ENCODE measurements around the gene HOXA9.

Gene HOXA9

DNA sequence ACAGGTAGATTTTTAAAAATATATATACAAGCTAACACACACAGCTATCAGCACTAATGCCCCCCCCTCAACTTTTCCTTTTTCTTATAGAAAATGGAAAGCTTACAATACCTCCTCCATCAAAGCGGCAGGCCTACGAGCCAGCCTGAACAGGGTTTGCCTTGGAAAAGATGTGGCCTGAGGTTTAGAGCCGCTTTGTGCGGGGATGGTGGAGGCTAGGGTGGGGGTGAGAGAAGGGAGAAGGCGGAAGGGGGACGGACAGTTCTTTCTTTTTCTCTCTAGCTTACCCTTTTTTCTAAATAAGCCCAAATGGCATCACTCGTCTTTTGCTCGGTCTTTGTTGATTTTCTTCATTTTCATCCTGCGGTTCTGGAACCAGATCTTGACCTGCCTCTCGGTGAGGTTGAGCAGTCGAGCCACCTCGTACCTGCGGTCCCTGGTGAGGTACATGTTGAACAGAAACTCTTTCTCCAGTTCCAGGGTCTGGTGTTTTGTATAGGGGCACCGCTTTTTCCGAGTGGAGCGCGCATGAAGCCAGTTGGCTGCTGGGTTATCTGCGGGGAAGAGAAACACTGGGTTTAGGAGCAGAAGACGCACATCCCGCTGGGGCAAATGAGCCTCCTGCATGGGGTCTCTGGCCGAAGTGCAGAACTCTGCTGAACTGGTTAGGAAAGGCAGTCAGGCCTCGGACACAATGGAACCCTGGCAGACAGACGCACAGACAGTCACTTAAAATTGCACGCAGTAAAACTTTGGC is 1.9 kb downstream of the HOXA9 start:
- DNase-seq, result no peak

DNA sequence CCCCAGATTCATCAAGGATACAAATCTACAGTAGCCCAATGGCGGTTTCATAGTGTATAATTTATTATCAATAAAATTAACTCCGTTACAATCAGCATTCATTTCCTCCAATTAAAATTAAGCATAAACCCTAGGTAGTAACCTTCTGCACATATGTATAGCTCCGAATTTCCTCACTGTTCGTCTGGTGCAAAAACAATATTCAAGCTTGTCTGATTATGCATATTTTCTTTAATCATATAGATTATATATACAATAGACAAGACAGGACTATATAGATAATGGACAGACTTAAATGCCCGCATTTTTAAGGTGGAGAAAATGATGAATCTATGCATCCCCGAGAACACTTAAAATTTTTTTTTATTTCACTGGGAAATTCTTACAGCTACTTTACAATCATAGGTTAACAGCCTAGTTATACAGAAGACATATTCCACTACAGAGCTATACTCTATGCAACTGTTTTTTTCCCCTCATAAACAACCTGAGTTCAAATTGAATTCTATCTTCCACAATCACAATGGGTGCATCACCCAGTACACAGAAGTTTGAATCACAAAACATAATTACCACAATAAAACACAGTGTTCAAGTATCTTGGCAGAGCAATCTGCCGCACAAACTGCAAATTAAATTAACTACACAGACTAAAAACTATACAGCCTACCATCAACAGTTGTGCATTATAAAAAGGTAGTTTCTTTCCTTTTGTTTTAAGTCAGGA is 2.6 kb downstream of the HOXA9 start:
- no peak for DNase-seq

DNA sequence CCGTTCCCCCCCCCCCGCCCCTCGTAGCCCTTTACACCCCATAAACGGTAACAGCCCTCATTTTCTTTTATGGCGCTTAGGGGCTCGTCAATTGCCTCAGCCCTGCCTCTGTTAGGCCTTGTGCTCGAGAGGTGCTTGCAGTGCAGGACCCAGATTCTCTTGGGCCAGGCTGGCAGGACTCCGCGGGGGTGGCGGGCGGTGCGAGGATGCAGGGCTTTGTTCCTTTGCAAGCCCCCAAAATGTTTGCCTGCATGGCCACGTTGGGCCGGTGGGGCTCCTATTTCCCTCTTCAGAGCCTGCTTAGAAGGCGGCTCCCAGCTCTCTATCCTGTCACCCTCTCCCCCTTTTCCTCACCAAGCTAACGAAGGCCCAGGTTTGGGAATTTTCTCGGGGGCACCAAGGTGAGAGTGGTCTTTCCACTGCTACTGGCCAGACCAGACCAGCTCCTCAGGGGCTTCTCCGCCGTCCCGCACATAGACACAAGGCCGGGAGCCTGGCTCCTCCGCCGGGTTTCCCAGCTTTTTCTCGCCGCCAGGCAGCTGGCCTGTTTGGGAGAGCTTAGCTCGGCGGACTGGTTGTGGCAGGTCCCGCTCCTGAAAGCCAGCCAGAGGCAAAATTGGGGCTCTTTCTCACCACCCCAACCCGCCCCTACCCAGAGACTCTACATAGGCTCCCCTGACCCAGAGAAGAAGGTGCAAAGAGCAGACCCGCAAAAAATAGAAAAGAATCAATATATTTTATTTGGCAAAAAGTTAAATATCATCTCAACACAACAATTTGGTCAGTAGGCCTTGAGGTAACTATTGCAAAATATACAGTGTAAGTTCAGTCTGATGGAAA is 3.4 kb downstream of the HOXA9 start:
- no peak for DNase-seq

DNA sequence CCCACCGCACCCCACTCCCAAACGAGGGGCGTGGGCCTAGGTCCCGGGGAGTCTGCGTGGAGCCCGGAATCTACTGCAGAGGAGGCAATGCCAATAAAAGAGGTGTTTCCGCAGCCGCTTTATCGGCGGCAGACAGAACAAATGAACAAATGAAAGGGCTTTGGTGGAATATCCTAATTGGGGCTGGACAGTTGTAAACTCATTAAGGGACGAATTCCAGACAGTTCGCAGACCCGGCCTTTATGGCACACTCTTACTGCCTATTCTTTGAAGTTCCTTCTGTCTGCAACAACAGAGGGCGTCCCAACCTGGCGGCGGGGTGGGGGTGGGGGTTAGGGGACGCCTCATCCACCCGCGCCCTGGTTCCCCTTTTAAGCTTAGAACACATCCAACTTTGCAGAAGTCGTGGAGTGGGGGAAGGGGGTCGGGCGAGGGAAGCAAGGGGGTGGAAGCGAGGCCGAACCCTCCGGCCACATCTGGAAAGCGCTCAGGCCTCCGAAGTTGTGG is 4.1 kb downstream of the HOXA9 start:
- no peak for DNase-seq

DNA sequence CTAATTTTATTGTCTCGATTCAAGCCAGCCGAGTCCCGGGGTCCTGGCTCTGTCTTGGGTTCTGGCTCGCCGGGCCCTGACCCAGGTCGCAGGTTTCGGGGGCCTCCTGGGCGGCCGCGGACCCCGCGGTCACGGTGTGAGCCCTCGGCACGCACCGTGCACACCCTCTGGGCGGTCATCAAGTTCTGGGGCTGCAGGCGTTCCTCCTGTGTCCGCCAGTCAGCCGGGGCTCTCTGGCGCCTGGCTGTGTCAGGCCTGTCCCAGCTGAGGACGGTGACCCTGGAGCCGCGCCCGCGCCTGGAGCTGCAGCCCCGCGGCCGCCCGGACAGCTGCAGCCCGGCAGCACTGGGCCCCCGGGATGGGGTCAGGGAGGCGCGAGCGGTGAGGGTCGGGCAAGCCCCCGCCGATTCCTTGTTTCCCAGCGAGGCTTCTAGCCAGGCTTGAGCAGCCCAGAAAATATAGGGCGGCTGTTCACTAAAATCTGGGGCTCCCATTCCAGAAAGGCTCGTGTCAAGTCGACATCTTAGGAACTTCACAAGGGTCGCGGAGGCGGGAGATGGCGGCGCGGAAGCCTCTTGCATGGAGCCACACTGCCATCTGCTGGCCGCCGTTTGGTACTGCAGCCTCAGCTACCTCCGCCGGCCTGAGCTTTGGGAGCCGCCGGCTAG is 4.7 kb downstream of the HOXA9 start:
- DNase-seq, result peak; percentile 59

DNA sequence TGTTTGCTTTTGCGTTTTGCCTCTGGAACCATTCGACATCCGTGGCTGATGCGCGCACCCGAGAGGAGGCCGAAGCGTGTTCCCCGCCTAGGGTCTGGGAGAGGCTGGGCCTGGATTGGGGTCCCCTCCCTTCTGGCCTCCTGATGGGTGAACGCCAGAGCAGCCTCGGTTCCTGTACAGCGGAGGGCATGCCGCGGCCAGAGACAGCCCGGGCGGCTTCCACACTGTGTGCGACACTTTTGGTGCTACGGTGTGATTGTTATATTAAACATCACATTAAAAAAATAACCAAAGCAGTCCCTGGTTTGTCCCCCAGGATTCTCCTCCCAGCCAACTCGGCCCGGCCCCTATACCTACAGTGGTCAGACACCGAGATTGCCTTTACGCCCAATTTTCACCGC is 5.2 kb downstream of the HOXA9 start:
- DNase-seq, result no peak

DNA sequence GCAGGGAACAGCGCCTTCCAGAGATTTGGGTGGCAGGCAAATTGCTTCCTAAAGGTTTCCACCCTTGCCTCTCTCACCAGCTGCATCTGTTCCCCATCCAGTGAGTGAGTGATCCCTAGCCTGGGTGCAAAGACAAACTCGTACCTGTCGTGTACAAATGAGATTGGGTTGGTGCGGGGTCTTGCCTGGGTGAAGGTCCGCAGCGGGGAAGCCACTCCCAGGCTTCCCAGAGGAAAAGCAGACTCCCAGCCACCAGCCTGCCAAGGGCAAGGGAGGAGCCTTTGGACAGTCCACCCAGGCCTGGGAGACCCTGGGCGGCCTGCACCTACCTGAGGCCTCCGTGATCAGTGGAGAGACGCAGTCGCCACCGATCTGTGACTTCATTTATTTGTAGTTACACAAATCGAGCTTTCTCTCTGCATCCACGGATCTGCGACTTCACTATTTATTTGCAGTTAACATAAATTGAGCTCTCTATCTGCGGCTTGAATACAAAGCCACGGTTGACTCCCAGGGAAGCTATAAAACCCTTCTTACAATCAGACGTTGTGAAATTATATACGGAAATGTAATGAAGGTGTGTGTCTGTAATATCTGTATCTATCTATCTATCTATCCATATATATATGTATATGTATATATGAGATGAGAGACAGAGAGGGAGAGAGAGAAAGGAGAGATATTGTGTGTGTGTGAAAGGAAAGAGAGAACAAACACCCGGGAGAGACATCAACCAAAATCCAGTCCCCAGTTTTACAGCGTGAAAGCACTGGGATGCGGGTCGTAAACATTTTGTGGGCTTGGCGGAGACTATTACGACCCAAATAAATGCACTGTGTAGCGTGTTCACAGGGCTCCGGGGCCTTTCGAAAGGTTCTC is 5.8 kb downstream of the HOXA9 start:
- no peak for DNase-seq

DNA sequence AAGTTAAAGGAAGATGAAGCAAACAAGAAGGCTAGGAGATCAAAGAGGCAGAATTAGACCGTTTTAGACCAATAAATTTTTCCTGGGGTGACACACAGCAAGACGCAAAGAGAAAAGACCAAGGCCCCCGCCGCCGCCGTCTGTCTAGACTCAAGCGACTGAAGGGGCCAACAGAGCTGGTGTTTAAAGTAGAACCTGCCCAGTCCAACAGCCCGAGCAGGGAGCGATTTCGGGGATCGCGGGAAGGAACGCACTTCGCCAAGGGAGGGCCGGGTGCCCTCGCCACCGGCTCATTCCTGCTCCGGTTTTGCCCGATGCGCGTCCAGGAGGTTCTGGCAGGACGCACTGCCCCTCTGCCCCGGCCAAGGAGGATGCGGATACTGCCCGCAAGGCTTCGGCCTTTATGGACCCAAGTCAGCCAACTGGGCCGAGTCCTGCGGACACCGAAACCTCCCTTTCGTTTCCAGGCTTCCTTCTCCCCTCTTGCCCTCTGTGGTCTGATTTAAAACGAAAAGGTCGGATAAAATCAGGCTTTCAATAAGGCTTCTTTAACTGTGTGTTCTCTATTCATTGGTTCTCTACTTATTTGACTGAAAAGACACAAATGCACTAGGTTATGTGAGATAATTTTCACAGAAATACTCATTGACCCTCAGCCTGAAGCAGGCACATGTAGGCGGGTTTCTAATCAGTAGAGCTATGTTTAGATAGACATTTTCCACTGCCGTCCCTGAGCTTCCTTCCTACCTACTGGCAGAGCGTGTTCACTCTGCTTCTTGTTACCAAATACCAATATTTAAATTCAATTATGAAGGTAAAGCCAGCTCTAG is 6.7 kb downstream of the HOXA9 start:
- DNase-seq, result no peak

DNA sequence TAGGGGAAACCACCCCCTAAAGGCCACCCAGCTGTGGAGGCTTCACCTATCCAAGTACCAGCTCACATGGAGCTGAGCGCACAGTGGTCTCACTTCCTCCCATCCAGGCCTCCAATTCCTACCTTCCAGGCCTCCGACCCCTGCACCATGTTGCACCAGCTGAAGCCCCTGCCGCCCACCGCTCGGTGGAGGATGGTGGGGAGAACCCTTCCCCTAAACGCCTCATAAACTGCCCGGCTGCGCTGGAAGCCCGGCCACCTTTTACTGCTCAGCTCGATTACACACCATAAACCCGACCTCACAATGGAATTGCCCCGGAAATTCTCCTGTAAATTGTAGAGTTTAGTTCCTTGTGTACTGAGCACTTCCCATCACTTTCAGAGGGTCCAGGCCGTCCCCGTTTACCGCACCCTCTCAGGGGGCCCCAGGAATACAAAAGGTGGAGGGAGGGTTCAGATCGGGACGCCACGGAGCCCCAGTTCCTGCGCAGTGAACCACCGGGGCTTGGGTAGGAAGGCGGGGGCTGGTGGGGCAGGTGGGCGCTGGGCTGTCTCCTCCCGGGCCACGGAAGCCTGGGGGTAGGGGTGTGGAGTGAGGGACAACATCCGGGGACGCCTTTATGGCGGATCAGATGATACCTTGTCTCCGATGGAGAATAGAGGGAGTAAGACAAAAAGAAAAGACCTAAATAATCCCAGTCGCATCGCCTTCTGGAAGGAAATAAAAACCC is 7.5 kb downstream of the HOXA9 start:
- no peak for DNase-seq

DNA sequence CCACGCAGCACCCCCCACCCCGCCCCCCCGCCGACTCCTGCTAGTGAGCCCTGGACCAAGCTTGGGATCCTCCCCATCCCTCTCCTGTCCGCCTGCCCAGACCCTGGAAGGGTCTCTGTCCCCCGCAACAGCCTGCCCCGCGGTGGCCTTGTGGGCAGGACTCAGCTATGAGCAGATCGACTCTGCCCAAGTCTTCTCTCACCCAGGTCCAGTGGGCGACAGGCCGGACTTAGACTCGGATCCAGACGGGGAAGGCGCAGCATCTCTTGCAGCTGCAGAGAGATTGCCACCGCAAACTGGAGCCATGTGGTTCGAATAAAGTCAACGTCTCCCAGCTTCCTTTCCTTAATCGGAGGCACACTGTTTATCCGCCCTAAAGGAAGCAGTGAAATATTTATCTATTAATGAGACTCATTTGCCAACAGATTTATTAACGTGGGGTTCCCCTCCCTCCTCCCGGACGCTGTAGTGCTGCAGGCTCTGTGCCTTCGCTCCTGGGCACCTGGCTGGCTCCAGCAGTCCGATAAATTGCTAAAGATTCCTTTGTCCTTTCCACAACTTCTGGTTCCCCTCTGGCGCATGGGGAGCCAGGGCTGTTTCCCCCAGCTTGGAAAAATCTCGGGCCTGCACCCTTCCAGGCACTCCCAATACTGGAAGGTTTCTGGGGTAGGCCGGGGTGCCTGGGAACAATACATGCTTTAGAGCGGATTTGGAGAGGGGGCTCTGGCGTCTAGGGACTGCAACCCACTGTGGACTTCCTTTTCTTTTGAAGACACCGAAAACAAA is 8.2 kb downstream of the HOXA9 start:
- no peak for DNase-seq

DNA sequence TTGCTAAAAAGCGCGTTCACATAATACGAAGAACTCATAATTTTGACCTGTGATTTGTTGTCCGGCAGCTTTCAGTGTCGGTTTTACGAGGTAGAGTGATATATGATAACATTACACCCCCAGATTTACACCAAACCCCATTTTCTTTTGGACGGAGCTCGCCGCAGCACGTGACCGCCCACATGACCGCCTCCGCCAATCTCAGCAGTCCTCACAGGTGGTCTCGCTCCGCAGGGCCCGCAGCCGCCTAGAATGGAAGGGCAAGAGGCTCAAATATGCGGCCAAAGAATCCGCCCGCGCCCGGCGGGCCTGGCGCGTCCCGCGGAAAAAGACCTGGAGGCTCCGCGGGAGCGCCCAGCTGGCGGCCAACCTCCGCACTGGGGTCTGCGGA is 8.8 kb downstream of the HOXA9 start, which contains the start of gene HOXA7:
Gene HOXA7, minus strand, starts transcription at position 168 of the 391 bp plus-strand sequence. Its CDS starts 130 bp downstream, at position 38.
- no peak for DNase-seq

DNA sequence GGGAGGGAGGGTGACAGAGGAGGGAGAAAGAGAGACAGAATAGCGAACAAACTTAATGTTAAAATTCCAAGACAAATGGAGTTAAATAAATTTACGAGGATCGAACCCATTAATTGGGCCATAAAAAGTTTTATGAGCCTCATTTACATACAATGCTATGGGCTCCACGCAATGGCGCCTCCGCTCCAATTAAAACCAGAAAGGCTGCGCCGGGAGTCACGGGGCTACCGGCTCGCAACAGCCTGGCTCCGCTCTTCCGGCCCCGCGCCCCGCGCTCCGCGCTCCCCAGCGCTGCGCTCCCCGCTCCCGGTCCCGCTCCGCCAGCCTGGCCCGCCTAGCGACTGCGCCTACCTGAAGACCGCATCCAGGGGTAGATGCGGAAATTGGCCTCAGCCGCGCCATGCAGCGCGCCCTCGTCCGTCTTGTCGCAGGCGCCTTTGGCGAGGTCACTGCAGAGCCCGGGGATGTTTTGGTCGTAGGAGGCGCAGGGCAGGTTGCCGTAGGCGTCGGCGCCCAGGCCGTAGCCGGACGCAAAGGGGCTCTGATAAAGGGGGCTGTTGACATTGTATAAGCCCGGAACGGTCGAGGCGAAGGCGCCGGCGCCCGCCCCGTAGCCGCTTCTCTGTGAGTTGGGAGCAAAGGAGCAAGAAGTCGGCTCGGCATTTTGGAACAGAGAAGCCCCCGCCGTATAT is 9.4 kb downstream of the HOXA9 start:
- DNase-seq, result no peak

DNA sequence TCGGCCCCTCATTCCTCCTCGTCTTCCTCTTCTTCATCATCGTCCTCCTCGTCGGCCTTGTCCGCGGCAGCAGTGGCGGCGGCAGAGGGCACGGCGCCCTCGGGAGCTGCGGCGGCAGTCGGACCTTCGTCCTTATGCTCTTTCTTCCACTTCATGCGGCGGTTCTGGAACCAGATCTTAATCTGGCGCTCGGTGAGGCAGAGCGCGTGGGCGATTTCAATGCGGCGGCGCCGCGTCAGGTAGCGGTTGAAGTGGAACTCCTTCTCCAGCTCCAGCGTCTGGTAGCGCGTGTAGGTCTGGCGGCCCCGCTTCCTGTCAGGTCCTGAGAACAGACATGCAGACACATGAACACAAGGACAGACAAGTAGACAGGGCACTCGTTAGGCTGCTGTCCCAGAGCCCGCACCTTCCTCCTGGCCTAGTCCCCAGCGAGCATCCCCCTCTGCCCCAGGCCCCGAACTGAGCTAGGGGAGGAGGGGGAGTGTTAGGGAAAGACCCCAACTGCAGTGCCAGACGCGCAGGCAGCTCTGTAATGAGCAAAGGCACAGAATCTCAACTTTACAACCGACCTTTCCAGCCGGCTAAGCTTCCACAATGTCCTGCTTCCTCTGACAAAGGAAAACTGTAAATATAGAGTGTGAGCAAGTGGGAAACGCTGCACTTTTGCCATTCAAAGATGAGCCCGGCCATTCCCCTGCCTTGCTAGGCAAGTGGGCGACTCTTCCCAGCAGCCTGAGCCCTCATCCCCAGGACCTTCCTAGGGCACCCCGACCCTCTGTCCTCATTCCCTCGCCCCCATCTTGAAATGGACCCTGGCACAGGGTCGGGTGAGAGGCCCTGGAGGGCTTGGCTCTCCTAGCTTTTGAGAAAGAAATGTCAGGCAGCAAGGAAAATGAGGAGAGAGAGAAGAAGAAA is 10.2 kb downstream of the HOXA9 start:
- DNase-seq, result no peak

DNA sequence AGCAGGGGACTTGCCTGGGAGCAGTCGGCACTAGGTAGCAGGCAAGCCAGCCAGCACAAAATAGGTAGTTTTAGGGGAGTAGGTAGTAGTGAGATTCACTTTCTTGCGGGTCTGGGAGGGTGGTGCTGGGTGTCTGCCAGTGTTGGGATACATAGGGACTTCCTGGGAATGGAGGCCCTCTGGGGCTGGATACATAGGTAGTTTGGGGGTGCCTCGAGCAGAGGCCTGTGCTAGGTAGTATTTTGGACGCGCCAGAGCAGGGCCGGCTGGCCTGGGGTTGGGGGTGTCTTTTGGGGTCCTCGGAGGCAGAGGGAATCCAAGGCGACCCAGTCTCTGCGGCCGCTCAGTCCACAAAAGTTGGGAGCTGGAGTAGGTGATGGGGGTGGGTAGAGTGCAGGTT is 11.0 kb downstream of the HOXA9 start:
- no peak for DNase-seq

DNA sequence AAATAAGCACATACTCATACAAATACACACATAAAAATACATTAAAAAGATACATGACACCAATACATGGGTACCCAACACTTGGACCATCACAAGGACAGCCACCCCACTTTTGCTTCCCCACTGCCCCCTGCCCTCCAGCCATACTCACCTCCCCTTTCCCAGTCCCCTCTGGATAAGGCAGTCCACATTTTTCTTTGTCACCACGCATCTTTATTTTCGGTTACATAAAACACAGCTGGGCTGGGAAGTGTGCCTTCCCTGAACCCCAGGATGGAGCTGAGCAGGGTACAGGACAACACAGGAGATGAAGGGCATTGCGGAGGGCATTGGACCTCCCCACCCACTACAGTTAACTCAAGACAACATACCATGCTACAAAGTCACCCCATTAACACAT is 11.8 kb downstream of the HOXA9 start:
- DNase-seq, result no peak

DNA sequence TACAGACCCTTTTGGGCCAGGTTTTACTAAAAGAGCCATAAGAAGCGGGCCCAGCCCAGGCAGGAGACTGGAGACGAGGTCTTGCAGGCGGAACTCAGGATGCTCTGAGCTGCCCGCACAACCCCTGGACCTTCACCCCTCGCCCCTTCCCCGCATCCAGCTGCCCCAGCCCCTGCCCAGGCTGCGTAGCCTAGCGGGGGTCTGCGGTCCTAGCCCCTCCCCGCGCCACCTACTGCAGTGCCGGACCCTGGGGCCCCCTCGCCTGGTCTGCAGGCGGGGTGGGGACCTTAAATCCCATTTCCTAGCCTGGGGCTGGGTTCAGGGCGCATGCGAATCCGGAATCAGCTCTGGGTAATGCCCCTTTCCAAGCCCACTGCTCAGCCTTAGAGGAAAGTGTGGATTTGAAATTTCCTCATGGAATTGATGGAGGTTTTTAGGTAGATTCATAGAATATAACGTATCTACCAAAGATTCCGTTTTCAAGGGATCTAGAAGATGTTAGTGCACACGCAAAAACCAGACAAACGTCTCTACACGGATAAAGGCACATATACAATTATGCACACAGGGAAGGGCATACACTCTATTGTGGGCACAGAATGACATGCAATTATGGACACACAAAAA is 12.4 kb downstream of the HOXA9 start:
- DNase-seq, result no peak

All from SHP77 treated with DMSO at 0.1 percent for 48 hours (cell line).